ENCODE data around the gene LZIC. TPM values are rescaled to one million over a fixed set of nuclear protein-coding genes. Genes with fewer than 3 reads are reported as not detected.

LZIC gene
- total RNA-seq, 1 donor from 2014 or later: 3.7 TPM

DNA sequence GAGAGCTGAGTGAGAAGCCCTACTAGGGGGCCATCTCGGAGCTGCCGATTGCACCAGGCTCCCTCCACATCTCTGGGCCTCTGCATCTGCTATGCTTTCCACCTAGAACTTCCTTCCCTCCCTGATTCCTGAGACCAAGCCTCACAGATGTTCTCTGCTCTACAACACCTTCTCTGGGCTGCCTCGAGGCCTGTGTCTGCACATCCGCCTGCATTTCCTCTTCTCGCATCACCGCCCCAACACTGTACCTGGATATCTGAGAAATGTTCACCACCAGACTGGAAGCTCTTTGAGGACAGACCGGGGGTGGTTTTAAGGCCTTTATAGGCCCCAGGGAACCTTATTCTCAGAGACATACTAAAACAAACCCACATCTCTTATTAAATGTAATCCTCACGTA lies 53.8 kb downstream of the LZIC start:
- intact Hi-C loops (cut with DNase I): no loop called here
- no peak for DNase-seq (ENCODE audit: low spot score in 2 of 2)
- TF ChIP-seq, protein P1, sequence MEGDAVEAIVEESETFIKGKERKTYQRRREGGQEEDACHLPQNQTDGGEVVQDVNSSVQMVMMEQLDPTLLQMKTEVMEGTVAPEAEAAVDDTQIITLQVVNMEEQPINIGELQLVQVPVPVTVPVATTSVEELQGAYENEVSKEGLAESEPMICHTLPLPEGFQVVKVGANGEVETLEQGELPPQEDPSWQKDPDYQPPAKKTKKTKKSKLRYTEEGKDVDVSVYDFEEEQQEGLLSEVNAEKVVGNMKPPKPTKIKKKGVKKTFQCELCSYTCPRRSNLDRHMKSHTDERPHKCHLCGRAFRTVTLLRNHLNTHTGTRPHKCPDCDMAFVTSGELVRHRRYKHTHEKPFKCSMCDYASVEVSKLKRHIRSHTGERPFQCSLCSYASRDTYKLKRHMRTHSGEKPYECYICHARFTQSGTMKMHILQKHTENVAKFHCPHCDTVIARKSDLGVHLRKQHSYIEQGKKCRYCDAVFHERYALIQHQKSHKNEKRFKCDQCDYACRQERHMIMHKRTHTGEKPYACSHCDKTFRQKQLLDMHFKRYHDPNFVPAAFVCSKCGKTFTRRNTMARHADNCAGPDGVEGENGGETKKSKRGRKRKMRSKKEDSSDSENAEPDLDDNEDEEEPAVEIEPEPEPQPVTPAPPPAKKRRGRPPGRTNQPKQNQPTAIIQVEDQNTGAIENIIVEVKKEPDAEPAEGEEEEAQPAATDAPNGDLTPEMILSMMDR (IDR thresholded peaks at IDR 0.05): no peak
- H3K4me3 ChIP-seq: no peak overlapping the region
- H3K27ac ChIP-seq: no peak overlapping the region
- peaks cover 0 to 11% of the 10 kb centered on the region in 2 donors for H3K4me1 ChIP-seq
- H3K9me3 ChIP-seq: no peaks in the 10 kb centered on the region
- H3K36me3 ChIP-seq: no peaks in the 10 kb centered on the region
- H3K27me3 ChIP-seq: no peaks in the 10 kb centered on the region

DNA sequence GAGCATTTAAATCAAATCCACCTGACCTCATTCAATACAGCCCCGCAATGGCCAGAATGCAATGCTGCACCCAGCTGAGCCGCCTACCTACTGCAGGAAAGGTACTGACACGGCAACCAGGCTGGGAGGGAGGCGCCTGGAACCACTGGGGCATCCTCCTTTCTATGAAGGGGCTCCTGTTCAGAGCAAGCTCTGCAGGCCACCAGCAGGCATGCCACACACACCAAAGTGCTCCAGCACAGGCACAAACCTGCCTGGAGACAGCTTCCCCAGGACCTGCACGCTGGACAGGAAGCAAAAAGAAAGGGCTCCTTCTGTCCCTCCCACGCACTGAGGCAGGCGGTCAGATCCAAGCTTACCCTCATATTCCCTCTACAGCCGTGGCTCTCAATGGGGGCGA lies 54.3 kb downstream of the LZIC start:
- H3K27me3 ChIP-seq: no peaks in the 10 kb centered on the region
- intact Hi-C loops (cut with DNase I): no loop called here
- TF ChIP-seq, protein P1 (IDR thresholded peaks at IDR 0.05): no peak
- H3K27ac ChIP-seq: no peak overlapping the region
- no peaks in the 10 kb centered on the region for H3K36me3 ChIP-seq
- no peaks in the 10 kb centered on the region for H3K9me3 ChIP-seq
- DNase-seq (ENCODE audit: low spot score in 2 of 2): no peak
- no peak overlapping the region for H3K4me3 ChIP-seq
- H3K4me1 ChIP-seq: peaks cover 0 to 11% of the 10 kb centered on the region in 2 donors

DNA sequence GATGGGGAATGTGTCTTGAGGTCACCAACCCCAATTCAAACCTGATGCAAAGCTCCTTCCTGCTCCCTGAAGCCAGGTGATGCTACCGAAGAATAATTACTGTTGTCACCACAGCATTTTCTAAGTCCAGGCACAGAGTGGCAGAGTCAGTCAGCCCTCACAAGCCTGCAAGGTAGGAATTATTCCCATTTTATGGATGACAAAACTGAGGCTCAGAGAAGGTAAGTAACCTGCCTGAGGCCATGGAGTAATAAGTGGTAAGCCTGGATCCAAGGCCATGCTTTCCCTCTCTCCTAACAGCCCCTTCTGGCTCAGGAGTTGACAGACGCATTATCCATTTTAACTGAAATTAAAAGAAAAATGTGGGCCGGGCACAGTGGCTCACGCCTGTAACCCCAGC lies 56.1 kb downstream of the LZIC start:
- Histone ChIP-seq H3K4me1 (peaks cover 0 to 11% of the 10 kb centered on the region in 2 donors), H3K4me3 (no peak overlapping the region), H3K27ac (no peak overlapping the region), H3K27me3 (no peaks in the 10 kb centered on the region), H3K9me3 (no peaks in the 10 kb centered on the region), H3K36me3 (no peaks in the 10 kb centered on the region)
- TF ChIP-seq, protein P1 (IDR thresholded peaks at IDR 0.05): no peak
- no peak for DNase-seq (ENCODE audit: low spot score in 2 of 2)
- intact Hi-C loops (cut with DNase I): no loop called here

DNA sequence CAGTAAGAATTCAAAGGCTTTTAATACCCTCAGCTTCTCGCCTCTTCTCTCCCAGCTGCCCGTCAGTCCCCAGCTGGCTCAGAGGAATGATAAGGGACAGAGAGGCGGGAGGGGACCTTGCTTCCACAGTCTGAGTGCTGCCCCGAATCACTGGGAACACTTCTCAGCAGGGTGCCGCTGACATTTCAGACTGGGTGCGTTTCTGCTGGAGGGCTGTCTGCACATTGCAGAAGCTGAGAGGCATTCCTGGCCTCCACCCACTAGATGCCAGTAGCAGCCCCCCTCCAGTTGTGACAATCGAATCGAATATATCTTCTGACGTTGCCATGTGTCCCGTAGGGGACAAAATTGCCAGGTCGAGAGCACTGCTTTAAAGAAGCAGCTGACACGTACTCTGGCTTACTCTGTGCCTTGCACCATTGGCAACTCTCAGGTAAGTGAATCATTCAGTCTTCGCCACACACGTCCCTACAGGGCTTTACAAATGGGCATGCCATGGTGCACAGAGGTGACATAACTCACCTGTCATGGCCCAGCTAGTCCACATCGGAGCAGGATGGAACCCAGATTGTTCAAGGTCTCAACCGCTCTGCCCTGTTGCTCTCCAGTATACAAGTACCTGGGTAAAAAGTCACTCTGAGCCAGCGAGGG lies 57.0 kb downstream of the LZIC start:
- no peak for DNase-seq (ENCODE audit: low spot score in 2 of 2)
- intact Hi-C loops (cut with DNase I): no loop called here
- Histone ChIP-seq H3K9me3 (no peaks in the 10 kb centered on the region), H3K4me3 (no peak overlapping the region), H3K27ac (no peak overlapping the region), H3K27me3 (no peaks in the 10 kb centered on the region), H3K36me3 (no peaks in the 10 kb centered on the region), H3K4me1 (peaks cover 0 to 11% of the 10 kb centered on the region in 2 donors)
- TF ChIP-seq, protein P1 (IDR thresholded peaks at IDR 0.05): no peak

DNA sequence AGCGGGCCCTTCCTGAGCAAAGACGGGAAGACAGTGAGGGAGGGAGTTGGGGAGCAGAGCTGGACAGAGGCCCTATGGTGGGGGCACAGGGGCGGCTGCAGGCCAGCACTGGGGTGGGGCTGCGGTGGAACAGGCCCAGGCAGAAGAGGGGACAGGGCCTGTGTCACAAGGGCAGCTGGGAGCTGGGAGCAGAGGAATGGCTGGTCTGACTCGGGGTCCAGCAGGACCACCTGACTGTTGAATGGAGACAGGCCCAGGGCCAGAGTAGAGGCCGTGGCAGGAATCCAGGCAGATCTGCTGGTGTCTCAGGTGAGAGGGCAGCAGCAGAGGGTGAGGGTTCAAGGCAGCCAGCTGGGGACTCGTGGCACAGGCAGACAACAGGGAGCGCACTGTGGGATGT lies 58.4 kb downstream of the LZIC start:
- Histone ChIP-seq H3K36me3 (no peaks in the 10 kb centered on the region), H3K9me3 (no peaks in the 10 kb centered on the region), H3K27ac (no peak overlapping the region), H3K4me1 (peaks cover 0 to under 1% of the 10 kb centered on the region in 2 donors), H3K4me3 (no peak overlapping the region), H3K27me3 (no peaks in the 10 kb centered on the region)
- TF ChIP-seq, protein P1 (IDR thresholded peaks at IDR 0.05): no peak
- intact Hi-C loops (cut with DNase I): no loop called here
- DNase-seq (ENCODE audit: low spot score in 2 of 2): no peak

Measured in ascending aorta (tissue), 2 donors.